GM23338 (cell line): ENCODE measurements around the gene CPEB2. TPM values are rescaled to one million over a fixed set of nuclear protein-coding genes. Genes with fewer than 3 reads are reported as not detected.

ENCODE experiments used
- CREB1 ChIP-seq: fragments of 250-450 bp; sonication (Bioruptor Pico); IDR thresholded peaks from 2 replicates; pipeline ENCODE4 v1.5.0; 2020; ENCODE audit warnings: low read depth, mild to moderate bottlenecking, moderate library complexity
- EZH2phosphoT487 ChIP-seq: fragments of 200-600 bp; sonication (generic); IDR thresholded peaks from one replicate; pipeline ENCODE4 v1.8.1; 2018; ENCODE audit warnings: antibody characterized with exemption; ENCODE audit not compliant: unreplicated experiment
- JUNB ChIP-seq: IDR thresholded peaks from one replicate; pipeline ENCODE4 v1.6.1; 2016; ENCODE audit warnings: antibody characterized with exemption; ENCODE audit not compliant: unreplicated experiment
- NANOG ChIP-seq: IDR thresholded peaks from 2 replicates; pipeline ENCODE4 v1.6.1; 2016; ENCODE audit warnings: antibody characterized with exemption, borderline replicate concordance
- POLR2AphosphoS5 ChIP-seq: IDR thresholded peaks from 2 replicates; pipeline ENCODE4 v1.6.1; 2016; ENCODE audit warnings: antibody characterized with exemption, low read depth
- polyA plus RNA-seq: library from polyadenylated mRNA; unstranded; fragments of >200 nt; fragmentation: Nextera tagmentation; extraction: Ambion mirVana; gene quantifications from 2 replicates; pipeline ENCODE4 v1.2.1, GENCODE V29; 2016
- total RNA-seq: library from RNA; depleted of rRNA; stranded (reverse); fragments of >200 nt; shearing (Covaris generic); gene quantifications from 2 replicates; pipeline ENCODE4 v1.2.3, GENCODE V29; 2014
- TF ChIP-seq, protein P1 (sequence below): fragments of 250-450 bp; sonication (Bioruptor Pico); IDR thresholded peaks from 2 replicates; pipeline ENCODE4 v1.5.0; 2020; ENCODE audit warnings: mild to moderate bottlenecking, moderate library complexity
- TF ChIP-seq, protein P2 (sequence below): IDR thresholded peaks from one replicate; pipeline ENCODE4 v1.6.1; 2018; ENCODE audit warnings: antibody characterized with exemption; ENCODE audit not compliant: unreplicated experiment
- TF ChIP-seq, protein P3 (sequence below): IDR thresholded peaks from 2 replicates; pipeline ENCODE4 v1.6.1; 2016; ENCODE audit warnings: antibody characterized with exemption

CPEB2 gene
- total and polyA plus RNA-seq, 2 experiments from 2014 or later, result 0.66 to 2.4 TPM

DNA sequence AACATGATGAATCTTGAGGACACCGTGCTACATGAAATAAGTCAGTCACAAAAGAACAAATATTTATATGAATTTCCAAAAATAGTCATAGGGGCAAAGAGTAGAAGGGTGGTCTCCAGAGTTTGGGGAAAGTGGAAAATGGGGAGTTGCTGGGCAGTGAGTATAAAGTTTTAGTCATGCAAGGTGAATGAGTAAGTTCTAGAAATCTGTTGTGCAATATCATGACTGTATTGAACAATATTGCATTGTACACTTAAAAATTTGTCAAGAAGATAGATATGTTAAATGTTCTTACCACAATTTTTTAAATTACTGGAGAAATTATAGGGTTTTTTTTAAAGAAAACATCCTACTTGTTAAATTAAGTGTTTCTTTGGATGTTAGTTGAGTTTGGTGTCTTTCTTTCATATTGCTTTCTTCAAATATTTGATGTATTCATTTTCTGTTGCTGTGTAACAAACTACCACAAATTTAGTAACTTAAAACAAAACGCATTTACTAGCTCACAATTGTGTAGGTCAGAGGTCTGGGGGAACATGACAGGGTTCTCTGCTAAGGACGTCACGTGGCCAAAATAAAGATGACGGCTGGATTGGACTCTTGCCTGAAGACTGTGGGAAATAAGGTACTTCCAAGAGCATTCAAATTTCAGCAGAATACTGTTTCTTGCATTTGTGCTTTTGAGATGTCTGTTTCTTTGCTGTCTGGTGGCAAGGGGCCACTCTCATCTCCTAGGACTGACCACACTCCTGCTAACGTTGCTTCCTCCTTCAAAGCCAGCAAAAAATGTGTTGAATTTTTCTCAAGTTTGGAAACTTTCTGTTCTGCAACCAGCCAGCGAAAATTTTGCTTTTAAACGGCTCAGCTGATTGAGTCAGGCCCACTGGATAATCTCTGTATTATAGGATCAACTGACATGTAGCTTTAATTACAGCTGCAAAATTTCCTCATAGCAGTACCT, 76.7 kb downstream of the CPEB2 start (continued):
- TF ChIP-seq, protein P1, sequence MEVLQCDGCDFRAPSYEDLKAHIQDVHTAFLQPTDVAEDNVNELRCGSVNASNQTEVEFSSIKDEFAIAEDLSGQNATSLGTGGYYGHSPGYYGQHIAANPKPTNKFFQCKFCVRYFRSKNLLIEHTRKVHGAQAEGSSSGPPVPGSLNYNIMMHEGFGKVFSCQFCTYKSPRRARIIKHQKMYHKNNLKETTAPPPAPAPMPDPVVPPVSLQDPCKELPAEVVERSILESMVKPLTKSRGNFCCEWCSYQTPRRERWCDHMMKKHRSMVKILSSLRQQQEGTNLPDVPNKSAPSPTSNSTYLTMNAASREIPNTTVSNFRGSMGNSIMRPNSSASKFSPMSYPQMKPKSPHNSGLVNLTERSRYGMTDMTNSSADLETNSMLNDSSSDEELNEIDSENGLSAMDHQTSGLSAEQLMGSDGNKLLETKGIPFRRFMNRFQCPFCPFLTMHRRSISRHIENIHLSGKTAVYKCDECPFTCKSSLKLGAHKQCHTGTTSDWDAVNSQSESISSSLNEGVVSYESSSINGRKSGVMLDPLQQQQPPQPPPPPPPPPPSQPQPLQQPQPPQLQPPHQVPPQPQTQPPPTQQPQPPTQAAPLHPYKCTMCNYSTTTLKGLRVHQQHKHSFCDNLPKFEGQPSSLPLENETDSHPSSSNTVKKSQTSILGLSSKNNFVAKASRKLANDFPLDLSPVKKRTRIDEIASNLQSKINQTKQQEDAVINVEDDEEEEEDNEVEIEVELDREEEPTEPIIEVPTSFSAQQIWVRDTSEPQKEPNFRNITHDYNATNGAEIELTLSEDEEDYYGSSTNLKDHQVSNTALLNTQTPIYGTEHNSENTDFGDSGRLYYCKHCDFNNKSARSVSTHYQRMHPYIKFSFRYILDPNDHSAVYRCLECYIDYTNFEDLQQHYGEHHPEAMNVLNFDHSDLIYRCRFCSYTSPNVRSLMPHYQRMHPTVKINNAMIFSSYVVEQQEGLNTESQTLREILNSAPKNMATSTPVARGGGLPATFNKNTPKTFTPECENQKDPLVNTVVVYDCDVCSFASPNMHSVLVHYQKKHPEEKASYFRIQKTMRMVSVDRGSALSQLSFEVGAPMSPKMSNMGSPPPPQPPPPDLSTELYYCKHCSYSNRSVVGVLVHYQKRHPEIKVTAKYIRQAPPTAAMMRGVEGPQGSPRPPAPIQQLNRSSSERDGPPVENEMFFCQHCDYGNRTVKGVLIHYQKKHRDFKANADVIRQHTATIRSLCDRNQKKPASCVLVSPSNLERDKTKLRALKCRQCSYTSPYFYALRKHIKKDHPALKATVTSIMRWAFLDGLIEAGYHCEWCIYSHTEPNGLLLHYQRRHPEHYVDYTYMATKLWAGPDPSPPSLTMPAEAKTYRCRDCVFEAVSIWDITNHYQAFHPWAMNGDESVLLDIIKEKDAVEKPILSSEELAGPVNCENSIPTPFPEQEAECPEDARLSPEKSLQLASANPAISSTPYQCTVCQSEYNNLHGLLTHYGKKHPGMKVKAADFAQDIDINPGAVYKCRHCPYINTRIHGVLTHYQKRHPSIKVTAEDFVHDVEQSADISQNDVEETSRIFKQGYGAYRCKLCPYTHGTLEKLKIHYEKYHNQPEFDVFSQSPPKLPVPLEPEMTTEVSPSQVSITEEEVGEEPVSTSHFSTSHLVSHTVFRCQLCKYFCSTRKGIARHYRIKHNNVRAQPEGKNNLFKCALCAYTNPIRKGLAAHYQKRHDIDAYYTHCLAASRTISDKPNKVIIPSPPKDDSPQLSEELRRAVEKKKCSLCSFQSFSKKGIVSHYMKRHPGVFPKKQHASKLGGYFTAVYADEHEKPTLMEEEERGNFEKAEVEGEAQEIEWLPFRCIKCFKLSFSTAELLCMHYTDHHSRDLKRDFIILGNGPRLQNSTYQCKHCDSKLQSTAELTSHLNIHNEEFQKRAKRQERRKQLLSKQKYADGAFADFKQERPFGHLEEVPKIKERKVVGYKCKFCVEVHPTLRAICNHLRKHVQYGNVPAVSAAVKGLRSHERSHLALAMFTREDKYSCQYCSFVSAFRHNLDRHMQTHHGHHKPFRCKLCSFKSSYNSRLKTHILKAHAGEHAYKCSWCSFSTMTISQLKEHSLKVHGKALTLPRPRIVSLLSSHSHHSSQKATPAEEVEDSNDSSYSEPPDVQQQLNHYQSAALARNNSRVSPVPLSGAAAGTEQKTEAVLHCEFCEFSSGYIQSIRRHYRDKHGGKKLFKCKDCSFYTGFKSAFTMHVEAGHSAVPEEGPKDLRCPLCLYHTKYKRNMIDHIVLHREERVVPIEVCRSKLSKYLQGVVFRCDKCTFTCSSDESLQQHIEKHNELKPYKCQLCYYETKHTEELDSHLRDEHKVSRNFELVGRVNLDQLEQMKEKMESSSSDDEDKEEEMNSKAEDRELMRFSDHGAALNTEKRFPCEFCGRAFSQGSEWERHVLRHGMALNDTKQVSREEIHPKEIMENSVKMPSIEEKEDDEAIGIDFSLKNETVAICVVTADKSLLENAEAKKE (CRISPR knock-in tag), result no peak
- TF ChIP-seq EZH2phosphoT487 (no peak), CREB1 (CRISPR knock-in tag) (no peak), JUNB (no peak), POLR2AphosphoS5 (no peak), NANOG (no peak)
- TF ChIP-seq, protein P2, sequence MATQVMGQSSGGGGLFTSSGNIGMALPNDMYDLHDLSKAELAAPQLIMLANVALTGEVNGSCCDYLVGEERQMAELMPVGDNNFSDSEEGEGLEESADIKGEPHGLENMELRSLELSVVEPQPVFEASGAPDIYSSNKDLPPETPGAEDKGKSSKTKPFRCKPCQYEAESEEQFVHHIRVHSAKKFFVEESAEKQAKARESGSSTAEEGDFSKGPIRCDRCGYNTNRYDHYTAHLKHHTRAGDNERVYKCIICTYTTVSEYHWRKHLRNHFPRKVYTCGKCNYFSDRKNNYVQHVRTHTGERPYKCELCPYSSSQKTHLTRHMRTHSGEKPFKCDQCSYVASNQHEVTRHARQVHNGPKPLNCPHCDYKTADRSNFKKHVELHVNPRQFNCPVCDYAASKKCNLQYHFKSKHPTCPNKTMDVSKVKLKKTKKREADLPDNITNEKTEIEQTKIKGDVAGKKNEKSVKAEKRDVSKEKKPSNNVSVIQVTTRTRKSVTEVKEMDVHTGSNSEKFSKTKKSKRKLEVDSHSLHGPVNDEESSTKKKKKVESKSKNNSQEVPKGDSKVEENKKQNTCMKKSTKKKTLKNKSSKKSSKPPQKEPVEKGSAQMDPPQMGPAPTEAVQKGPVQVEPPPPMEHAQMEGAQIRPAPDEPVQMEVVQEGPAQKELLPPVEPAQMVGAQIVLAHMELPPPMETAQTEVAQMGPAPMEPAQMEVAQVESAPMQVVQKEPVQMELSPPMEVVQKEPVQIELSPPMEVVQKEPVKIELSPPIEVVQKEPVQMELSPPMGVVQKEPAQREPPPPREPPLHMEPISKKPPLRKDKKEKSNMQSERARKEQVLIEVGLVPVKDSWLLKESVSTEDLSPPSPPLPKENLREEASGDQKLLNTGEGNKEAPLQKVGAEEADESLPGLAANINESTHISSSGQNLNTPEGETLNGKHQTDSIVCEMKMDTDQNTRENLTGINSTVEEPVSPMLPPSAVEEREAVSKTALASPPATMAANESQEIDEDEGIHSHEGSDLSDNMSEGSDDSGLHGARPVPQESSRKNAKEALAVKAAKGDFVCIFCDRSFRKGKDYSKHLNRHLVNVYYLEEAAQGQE, result no peak
- TF ChIP-seq, protein P3, sequence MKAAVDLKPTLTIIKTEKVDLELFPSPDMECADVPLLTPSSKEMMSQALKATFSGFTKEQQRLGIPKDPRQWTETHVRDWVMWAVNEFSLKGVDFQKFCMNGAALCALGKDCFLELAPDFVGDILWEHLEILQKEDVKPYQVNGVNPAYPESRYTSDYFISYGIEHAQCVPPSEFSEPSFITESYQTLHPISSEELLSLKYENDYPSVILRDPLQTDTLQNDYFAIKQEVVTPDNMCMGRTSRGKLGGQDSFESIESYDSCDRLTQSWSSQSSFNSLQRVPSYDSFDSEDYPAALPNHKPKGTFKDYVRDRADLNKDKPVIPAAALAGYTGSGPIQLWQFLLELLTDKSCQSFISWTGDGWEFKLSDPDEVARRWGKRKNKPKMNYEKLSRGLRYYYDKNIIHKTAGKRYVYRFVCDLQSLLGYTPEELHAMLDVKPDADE, result no peak
